ENCODE data around the gene COMT. TPM values are rescaled to one million over a fixed set of nuclear protein-coding genes. Genes with fewer than 3 reads are reported as not detected.

Gene COMT
- polyA plus RNA-seq, 1 experiment, result 79.4 TPM

DNA sequence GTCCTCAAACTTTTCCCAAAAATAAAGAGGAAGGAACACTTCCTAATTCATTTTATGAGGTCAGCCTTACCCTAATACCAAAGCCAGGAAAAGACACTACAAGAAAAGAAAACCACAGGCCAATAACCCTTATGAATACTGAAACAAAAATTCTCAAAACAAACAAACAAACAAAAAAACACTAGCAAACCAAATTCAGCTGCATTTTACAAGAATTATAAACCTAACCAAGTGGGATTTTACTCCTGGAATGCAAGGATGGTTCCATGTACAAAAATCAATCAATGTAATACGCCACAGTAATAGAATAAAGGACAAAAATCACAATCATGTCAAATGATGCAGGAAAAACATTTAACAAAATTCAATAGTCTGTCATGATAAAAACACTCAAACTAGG is 61.7 kb downstream of the COMT start:
- ChIA-PET CTCF (interaction anchor here (2.8 kb wide), 1 partner anchor 10 kb away, joined by 9 read pairs; no protein-coding TSS in a partner anchor), POLR2A (no interaction called here)
- DNase-seq (ENCODE audit: low read depth, low spot score), result no peak
- TF ChIP-seq, protein P1, sequence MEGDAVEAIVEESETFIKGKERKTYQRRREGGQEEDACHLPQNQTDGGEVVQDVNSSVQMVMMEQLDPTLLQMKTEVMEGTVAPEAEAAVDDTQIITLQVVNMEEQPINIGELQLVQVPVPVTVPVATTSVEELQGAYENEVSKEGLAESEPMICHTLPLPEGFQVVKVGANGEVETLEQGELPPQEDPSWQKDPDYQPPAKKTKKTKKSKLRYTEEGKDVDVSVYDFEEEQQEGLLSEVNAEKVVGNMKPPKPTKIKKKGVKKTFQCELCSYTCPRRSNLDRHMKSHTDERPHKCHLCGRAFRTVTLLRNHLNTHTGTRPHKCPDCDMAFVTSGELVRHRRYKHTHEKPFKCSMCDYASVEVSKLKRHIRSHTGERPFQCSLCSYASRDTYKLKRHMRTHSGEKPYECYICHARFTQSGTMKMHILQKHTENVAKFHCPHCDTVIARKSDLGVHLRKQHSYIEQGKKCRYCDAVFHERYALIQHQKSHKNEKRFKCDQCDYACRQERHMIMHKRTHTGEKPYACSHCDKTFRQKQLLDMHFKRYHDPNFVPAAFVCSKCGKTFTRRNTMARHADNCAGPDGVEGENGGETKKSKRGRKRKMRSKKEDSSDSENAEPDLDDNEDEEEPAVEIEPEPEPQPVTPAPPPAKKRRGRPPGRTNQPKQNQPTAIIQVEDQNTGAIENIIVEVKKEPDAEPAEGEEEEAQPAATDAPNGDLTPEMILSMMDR (IDR thresholded peaks at IDR 0.05; ENCODE audit: low read depth, low read length), result no peak
- H3K27ac ChIP-seq (ENCODE audit: low read depth, low read length), result no peak overlapping the region
- H3K27me3 ChIP-seq (ENCODE audit: control insufficient read depth, insufficient read depth, low read length), result peaks cover 2% of the 10 kb centered on the region
- H3K4me3 ChIP-seq (ENCODE audit: low read depth, low read length), result no peak overlapping the region
- H3K9me3 ChIP-seq (ENCODE audit: control insufficient read depth, insufficient read depth, low read length), result peaks cover 9% of the 10 kb centered on the region

DNA sequence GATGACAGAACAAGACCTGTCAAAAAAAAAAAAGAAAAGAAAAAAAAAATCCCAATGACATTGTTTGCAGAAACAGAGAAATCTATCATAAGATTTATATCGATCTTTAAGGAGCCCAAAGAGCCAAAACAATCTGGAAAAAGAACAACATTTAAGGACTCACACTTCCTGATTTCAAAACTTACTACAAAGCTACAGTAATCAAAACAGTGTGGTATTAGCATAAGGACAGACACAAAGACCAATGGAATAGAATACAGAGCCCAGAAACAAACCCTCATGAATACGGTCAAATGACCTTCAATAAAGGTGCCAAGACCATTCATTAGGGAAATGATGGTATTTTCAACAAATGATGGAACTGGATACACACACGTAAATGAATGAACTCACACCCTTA is 62.9 kb downstream of the COMT start:
- ChIA-PET CTCF (no interaction called here), POLR2A (no interaction called here)
- no peak for DNase-seq (ENCODE audit: low read depth, low spot score)
- no peak overlapping the region for H3K4me3 ChIP-seq (ENCODE audit: low read depth, low read length)
- peaks cover 9% of the 10 kb centered on the region for H3K9me3 ChIP-seq (ENCODE audit: control insufficient read depth, insufficient read depth, low read length)
- no peak overlapping the region for H3K27ac ChIP-seq (ENCODE audit: low read depth, low read length)
- TF ChIP-seq, protein P1 (IDR thresholded peaks at IDR 0.05; ENCODE audit: low read depth, low read length), result no peak
- H3K27me3 ChIP-seq (ENCODE audit: control insufficient read depth, insufficient read depth, low read length), result peaks cover 2% of the 10 kb centered on the region

DNA sequence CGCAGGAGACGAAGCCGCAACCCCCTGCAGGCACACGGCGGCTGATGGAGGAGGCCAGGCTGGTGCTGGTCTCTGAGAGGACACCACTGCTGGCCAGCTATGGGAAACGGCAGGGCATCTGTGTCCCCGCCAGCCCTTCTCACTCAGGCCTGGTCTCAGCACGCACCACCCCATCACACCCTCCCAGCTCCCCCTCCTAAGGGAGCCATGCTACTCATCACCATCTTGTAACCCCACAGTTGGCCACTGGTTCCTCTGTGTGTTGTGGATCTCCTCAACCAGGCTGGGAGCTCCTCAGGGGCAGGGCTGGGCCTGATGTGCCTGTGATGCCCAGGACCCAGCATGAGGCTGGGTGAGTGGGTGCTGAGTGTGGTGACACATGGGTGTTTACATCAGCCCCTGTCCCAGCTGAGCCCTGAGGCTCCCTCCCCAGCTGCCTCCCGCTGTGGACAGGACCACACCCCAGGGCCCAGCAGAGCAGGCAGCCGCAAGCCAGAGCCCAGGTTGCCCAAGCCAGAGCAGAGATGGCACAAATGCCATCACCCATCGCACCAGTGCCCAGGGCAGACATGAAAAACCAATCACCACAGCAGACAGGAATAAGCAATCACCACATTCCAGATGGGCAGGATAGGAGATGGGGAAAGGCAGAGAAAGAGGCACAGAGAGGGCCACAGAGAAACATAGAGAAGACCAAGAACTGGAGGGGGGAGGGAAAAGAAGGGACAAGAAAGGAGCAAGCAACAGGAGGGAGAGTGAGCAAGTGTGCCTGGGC is 66.8 kb downstream of the COMT start:
- POLR2A ChIA-PET, result interaction anchor here (0.6 kb wide), 1 partner anchor 71 kb away, joined by 4 read pairs; no protein-coding TSS in a partner anchor

DNA sequence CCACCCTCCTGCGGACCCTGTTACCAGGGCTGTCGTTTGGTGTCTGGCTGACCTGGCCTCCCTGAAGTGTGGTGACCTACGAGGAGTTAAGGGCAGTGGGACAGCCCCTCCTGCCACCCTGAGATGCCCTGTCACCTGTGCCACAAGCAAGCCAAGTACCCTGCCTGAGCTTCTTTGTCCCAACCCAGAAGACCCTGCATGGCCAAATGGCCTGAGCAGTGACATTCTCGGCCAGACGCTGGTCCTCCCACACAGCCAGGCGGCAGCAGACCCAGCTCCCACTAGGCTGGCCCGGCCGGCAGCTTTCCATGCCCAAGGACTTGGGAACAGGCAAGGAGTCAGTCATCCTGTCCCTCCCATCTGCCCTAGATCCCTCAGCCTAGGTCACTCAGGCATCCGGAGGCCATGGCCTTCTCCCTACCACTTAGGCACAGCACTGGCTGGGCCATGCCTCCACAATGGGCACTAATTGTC is 67.5 kb downstream of the COMT start:
- H3K27me3 ChIP-seq (ENCODE audit: control insufficient read depth, insufficient read depth, low read length), result peaks cover 2% of the 10 kb centered on the region
- ChIA-PET POLR2A (no interaction called here), CTCF (no interaction called here)
- H3K9me3 ChIP-seq (ENCODE audit: control insufficient read depth, insufficient read depth, low read length), result peaks cover 2% of the 10 kb centered on the region
- TF ChIP-seq, protein P1 (IDR thresholded peaks at IDR 0.05; ENCODE audit: low read depth, low read length), result no peak
- no peak overlapping the region for H3K4me3 ChIP-seq (ENCODE audit: low read depth, low read length)
- H3K27ac ChIP-seq (ENCODE audit: low read depth, low read length), result no peak overlapping the region
- no peak for DNase-seq (ENCODE audit: low read depth, low spot score)

More for the DNA sequence above, 66.8 kb downstream of the COMT start:
- TF ChIP-seq, protein P1 (IDR thresholded peaks at IDR 0.05; ENCODE audit: low read depth, low read length), result no peak
- Histone ChIP-seq H3K9me3 (ENCODE audit: control insufficient read depth, insufficient read depth, low read length) (peaks cover 2% of the 10 kb centered on the region), H3K27ac (ENCODE audit: low read depth, low read length) (no peak overlapping the region), H3K4me3 (ENCODE audit: low read depth, low read length) (no peak overlapping the region), H3K27me3 (ENCODE audit: control insufficient read depth, insufficient read depth, low read length) (peaks cover 2% of the 10 kb centered on the region)
- CTCF ChIA-PET, result no interaction called here
- DNase-seq (ENCODE audit: low read depth, low spot score), result no peak

DNA sequence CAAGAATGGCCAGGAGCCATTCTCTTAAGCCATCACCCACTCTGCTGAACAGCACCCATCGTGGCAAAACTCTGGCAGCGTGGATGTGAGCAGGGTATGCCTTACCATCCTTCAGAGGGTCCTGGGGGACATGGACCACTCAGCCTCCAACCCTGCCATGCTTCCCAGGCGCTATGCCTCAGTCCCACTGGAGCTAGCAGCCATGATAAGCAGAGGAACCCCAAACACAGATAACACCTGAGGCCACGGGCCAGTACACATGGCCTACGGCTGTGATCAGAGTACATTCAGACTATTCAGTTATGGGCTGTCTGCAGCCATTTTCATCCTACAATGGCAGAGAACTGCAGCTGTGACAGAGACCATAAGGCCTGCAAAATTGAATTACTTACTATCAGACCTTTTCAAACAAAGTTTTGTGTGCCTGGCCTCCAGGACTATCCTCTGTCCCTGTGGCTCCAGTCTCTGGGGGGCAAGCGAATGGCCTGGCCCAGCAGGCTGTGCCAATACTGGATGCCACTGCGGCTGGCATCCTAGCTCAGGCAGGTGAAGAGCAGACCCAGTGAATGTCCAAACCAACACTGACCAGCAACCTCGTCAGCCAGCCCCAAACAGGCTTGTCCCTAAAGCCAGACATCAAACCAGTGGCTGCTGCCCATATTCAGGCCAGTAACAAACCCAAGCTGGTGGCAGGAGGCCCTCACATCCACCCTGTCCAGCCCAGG is 68.2 kb downstream of the COMT start:
- TF ChIP-seq, protein P1 (IDR thresholded peaks at IDR 0.05; ENCODE audit: low read depth, low read length), result no peak
- POLR2A ChIA-PET, result no interaction called here
- no peak for DNase-seq (ENCODE audit: low read depth, low spot score)
- CTCF ChIA-PET, result no interaction called here
- Histone ChIP-seq H3K27me3 (ENCODE audit: control insufficient read depth, insufficient read depth, low read length) (peaks cover 6% of the 10 kb centered on the region), H3K27ac (ENCODE audit: low read depth, low read length) (no peak overlapping the region), H3K4me3 (ENCODE audit: low read depth, low read length) (no peak overlapping the region), H3K9me3 (ENCODE audit: control insufficient read depth, insufficient read depth, low read length) (no peaks in the 10 kb centered on the region; the same call in 1 of the 2 replicates)
